GM18873 (cell line): Measurements from ENCODE around the gene ADRA2C.

ENCODE experiments used
- ATAC-seq: cut with Tn5 transposase; IDR thresholded peaks from one replicate; pipeline ENCODE4 v1.9.1; 2021; ENCODE audit warnings: mild to moderate bottlenecking, moderate library complexity, moderate number of reproducible peaks; ENCODE audit not compliant: unreplicated experiment, low FRiP score

The ADRA2C gene

DNA sequence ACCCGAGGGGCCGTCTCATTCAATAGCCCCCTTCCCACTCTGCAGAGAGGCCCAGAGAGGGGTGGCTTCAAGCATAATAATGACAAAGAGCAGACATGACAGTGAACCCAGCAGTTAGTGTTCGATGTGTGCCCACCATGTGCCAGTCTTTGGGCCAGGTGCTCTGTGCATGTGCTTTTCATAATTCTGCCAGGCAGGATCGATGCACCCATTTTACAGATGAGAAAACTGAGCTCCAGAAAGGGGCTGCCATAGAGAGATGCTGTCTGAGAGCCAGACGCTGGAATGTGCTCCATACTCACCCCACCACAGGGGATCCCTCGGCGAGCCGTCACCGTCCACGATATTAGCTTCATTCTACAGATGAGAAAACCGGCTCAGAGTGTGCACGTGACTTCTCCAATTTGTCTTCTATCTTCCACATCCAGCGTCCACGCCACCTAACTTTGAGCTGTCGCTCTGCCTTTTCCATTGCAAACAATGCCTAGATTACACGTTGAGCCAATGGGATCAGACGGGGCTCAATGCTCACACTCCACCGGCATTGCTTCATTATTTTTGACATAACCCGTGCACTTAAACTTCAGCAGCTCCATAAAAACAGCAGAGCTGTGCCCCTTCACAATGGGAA is 8.2 kb downstream of the ADRA2C start:
- ATAC-seq = no peak

DNA sequence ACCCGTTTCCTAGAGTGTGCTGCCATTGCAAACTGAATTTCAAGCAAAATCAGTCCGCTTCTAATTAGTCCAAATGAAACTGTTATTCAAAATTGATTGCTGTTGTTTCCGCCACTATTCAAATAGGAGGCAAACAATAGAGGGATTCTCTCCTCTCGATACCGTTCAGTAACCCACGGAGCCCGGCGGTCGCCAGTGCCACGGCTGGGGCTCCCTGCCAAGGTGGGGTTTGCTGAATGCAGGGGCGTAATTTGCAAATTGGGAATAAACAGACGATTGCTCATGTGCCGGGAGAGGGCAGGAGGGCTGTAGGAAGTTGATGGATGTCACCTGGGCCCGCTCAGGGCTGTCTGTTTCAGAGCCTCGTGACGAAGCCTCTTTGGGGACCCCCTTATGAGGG is 8.8 kb downstream of the ADRA2C start:
- ATAC-seq = no peak

DNA sequence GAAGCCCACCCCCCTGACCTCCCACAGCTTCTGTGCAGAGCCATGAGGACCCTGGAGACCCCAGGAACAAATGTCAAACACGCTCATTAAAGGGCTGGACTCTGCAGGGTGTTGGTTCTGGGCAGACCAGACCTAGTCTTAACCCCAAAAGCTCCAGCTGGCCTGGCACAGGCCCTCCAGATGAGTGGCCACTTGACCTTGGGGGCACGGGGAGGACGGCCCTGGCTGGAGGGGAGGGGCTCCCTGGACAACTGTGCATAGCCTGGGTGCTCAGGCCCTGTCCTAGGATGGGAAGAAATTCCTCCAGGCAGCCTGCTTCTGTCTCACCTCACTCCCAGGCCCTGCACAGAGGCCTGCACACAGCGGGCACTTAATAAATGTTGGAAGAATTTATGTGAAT is 9.4 kb downstream of the ADRA2C start:
- no peak for ATAC-seq

DNA sequence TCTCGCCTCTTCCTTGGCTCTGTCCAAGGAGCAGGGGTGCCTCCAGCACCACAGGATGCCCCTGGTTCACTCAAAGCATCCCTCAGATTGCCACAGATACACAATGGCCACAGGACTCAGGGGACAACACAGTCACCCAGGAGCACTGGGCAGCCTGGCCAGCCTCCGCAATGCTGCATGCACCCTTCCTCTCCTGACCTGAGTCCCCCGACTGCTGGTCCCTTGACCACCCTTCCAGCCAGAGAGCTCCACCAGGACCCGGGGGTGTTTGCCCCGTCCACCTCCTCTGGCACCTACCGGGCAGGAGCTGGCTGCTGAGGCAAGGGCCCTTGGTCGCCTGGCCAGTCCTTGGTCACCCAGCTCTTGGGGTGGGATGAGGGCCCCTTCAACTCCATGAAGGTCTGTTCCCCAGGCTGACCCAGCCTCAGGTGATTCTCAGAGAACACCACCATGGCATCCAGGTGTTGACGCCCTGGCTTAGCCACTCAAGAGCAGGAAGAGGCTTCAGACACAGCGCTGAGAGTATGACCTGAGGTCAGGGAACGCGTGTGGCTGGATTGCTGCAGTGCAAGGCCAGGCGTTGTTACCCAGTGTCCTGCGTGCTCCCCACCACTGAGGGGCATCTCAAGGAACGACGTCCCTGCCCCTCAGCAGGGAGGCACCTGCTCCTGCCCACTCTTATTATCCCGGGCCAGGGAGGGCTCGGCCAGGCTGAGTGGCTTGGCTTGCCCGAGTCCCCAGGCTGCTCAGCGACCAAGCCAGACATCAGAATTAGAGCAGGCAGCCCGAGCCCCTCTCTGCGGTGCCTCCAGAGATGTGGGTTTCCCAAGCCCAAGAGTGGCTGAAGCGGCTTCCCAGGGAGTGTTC is 10.2 kb downstream of the ADRA2C start:
- no peak for ATAC-seq

DNA sequence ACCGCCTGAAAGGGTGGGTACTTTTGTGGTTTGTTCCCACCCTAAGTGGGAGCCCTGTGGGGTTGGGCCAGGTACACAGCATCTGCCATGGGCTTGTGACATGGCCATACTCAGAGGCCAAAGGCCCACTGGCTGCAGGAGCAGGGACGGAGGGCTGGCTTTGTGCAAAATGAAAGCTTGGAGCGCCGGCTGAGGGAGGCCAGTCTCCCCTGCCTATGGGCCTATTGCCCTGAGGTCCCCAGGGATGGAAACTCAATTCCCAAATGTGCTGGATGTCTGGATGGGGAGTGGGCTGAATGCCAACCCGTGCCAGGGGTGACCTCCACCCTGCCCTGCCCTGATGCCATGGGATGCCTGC is 10.8 kb downstream of the ADRA2C start:
- no peak for ATAC-seq

DNA sequence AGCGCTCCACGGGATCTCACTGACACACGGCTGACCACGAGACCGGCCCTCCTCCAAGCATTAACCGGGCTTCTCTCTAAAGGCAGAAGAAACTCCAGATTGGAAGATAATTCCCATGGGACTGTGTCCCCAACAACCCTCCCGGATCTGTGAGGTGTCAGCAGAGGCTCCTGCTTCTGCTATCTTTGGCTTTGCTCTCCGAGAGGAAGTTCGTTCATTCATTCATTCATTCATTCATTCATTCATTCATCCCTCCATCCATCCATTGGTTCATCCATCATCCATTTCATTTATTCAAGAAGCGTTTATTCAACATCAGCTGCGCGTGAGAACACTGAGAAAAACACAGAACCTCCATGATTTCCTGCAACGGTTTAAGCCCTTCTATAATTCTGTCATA is 11.5 kb downstream of the ADRA2C start:
- no peak for ATAC-seq

DNA sequence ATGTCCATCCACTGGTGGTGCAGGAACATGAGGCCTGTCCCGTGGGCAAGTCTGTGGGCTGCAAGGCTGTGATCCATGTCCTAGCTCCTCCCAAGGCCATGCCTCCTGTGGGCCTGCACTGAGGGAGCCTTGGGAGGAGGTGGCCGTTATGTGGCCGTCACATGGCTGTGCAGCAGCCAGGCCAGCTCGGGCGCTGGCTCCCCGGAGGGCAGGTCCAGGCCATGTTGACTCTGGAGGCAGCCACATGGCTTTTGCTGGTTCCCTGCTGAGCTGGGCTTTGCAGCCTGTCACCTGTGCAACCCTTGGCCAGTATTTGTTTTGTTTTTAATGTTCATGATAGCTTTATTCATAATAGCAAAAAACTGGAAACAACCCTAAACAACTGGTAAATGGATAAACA is 13.3 kb downstream of the ADRA2C start:
- ATAC-seq = no peak

DNA sequence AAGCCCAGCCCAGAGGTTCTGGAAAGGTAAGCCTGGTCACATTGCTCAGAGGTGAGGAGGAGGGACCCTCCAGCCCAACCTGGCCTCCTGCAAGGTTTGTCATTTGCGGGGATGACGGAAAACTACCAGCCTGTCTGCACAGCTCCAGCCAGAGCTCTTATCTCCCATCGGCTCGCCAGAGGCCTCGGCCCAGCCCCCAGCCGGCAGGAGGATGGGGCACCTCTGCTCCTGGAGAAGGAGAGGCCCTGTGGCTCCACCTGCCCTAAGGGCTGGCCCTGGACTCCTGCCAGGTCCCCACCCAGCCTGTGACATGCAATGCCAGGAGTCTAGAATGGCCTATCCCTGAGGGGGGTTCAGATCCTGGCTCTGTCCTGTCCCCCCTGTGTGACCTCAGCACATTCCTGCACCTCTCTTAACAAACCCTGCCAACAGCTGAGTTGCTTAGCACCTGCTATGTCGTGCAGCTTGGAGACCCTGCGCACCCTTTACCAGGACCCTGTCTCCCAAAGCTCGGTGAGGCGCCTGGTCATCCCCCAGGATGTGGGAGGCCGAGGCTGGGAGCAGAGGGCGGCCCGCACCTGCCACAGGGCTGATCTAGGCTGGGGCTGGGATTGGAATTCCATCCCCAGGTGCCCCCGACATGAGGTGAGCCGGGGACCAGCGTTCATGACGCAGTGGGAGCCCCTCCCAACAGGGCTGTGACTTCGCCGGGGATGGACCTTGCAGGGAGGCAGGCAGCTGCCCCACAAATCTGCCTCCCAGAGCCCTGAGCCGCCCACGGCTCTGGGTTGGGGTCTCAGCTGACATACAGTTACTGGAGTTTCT is 14.4 kb downstream of the ADRA2C start:
- ATAC-seq = no peak

DNA sequence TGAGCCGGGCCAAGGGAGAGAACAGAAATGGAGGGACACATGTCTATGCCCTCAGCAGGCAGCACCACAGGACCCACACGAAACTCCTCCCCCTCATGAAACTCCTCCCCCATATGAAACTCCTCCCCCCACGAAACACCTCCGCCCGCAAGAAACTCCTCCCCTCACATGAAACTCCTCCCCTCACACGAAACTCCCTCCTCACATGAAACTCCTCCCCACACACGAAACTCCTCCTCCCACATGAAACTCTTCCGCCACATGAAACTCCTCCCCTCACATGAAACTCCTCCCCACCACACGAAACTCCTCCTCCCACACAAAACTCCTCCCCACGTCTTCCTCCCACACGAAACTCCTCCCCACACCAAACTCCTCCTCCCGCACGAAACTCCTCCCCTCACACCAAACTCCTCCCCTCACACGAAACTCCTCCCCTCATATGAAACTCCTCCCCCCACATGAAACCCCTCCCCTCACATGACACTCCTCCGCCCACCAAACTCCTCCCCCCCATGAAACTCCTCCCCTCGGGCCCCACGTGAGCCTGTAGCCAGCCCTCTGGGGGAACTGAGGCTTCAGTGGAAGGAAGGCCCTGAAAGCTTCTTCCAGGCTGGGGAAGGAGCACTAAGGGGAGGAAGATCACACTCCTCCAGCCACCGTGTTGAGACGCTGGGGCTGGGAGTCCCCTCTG is 15.2 kb downstream of the ADRA2C start:
- no peak for ATAC-seq

DNA sequence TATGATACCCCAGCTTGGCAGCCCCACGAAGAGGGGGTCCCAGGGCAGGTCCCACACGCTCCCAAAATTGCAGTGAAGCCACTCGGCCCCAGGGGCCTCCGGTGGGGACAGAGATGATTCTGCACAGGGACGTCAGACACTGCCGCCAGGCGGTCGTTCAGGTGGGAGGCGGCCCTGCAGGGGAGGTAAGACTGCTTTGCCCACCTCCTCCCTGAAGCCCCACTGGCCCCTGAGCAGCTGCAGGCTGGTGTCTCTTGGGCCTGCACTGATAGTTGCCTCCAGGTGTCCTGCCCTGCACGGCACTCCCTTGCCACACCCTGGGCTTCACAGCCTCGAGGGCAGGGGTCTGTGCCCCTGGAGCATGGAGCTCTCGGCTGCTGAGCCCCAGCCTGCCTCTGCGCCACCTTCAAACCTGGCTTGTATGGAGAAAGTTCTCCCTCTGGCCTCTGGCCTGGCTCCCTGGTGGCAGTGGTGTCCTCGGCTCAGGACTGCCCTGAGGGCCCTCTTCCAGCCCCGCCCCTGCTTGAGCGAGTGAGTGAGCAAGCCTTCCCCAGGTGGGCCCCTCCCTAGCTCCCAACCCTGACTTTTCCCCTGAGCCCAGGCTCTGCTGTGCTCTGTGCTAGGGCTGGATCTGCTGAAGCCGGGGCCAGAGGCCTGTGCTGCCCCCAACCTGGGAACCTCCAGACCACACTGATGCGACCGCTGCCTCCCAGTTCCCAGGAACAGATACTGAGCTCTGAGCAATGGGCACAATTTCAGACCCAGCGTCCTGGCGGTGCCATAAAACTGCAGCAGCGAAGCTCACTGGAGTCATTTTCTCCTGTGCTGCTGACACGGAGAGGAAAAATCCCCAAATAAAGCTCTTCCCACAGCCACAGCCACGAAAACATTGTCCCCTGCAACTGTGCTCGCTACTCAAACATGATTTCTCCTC is 16.1 kb downstream of the ADRA2C start:
- ATAC-seq = no peak

DNA sequence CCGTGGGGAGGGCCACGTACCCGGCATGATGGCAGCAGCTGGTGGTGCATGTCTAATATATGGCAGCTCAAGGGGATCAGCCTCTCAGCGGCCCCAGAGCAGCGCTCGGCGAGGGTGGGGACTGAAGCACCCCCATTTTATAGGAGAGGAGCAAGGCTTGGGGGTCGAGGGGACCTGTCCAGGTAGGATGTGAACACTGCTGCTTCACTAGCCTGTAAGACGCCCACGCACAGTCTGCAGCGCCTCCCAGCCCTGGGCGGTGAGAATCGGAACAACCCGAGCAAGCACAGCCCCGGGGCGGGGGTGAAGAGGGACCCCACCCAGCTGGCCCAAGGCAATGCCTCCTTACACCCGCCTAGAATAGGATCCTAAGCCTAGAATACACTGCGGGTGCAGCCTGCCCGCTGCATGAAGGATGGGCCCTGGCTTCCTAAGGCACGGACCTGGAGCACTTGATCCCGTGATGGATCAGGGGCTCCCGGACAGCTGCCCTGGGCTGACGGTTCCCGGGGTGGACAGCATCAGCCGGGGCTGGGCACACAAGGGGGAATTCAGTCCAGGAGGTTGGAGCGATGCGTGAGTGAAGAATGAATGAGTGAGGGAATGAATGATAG is 17.6 kb downstream of the ADRA2C start:
- ATAC-seq = no peak

DNA sequence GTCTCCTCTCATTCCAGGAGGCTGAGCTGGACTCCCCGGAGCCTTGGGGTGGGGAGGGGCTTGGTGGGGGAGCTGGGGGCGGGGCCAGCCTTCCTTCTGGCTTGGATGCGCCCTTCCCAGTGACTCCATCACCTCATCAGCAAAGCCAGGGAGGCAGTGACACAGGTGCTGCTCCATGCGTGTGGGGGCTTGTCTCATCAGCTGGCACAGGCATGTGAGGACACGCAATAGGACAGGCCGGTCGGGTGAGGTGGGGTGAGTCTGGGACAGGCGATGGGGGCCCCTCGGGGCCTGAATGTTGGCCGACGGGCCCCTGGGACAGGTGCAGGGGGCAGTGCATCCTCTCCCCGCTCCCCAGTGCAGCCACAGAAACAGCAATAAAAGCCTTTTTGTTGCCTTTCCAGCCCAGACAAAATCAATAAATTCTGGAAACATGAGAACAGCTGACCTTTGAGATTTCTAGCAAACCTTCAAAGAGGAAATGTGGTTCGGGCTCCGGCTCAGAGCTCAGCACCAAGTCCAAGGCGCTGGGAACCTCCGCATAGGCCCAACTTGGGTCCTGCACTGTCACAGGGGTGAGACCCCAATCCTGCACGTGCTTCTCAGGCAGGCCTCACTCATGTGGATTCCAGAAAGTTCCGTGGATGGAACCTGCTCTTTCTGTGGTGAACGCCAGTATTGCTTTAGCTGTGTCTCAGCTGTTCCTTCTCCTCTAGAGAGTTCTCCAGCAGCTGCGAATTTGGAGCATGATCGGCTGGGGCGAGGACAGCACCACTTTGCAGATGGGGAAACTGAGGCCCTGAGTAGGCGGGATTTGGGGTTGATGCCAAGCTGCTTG is 18.5 kb downstream of the ADRA2C start:
- no peak for ATAC-seq

DNA sequence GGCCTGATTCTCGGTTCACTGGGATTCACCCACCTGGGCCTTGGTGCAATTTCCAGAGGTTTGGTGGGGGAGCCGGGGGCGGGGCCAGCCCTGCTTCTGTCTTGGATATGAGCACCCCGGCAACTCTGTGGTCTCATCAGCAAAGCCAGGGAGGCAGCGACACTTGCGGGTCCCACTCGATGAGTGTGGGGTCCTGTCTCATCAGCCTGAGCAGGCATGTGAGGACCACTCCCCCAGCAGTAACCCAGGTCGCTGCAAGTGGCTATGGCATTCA is 19.0 kb downstream of the ADRA2C start:
- no peak for ATAC-seq

DNA sequence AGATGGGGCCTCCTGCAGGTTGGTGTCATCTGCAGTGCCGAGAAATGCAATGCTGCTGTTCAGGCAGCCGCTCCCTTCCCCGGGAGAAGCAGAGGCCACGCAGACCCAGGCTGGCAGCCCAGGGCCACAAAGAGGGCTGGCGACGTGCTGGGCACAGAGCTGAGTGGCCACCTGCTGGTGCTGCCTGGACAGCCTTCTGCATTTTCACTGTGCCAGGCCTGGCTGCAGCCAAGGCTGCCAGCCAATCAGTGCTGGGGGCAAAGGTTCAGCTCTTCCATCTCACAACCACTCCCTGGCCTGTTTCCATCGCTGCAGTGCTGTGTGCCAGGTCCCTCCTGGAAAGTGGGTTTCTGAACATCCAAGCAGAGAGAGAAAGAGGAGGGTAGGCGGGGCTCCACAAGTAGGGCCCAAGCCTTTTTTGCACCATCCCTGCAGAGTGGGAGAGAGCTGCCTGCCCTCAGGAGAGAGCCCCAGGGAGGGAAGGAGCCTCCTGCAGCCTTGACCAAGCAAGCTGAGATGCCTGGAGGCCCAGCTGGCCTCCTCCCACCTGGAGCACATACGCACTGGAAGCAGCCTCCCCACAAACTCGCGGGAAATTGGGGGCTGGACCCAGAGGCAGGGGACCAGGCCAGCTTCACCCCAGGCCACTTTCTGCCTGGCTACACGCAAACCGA is 20.1 kb downstream of the ADRA2C start:
- no peak for ATAC-seq

DNA sequence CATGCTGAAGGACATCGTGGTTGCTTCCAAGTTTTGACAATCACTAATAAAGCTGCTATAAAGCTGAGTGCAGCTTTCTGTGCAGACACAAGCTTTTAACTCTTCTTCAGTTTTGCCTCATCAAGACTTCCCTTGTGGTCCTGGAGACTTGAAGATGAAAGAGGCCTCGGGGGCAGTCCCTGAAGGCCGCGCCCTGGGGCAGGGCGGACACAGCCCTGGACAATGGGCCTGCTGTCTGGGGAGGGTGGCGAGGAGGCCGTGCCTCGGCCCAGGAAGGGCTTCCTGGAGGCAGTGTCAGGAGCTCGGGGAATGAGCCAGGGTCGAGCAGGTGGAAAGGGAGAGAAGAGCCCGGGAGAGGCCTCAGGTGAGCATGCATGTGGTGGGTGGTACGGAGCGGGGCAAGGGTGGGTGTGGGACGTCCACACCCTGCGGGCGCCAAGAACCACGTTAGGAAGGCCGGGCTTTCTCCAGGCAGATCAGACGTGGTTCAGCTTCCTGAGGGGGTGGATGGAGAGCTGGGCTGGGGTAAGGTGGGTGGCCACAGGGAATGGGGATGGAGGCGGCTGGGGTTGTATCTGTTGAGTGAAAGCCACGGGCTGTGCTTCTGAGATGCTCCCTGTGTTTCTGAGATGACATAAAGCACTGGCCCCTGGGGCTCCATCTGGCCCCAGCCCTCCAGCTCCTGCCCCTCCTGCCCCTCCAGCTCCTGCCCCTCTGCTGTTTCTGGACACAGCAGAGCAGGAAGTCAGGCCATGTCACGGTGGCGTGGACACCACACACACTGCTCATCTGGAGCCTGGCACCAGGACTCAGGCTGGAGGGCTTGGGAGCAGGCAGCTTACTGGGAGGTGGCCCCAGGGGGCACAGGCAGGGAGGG is 21.5 kb downstream of the ADRA2C start:
- no peak for ATAC-seq

DNA sequence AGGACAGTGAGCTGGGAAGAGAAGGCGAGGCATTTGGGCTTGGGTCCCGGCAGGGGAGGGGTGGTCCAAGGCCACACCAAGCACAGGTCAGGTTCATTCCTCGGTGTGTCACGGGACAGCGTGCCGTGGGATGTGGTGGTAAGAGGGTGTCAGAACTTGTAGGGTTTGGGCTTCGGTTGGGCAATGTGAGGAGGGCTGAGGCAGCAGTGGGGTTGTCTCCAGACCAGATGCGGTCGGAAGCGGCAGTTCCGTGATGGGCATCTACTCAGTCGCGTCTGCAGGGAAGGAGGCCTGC is 22.1 kb downstream of the ADRA2C start:
- no peak for ATAC-seq

DNA sequence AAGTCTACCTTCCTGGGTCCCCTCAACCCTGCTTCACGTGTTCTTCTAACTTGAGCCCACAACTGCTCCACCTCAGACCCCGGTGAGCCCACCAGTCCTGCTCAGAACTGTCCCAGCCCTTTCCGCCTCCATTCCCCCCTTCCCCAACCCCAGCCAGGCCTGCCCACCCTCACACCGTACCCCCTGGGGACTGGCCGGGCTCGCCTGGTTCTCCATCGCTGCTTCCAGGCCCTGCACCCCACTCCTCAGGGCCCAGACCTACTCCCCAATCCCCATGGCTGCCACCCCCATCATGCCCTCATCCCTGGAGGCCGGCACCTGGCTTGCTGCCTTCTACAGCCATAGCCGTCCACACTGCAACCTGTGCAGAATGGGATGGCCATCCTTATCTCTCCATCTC is 23.4 kb downstream of the ADRA2C start:
- no peak for ATAC-seq
